ENCODE data around the gene DGUOK.
"Not testable (repeated sequence)": the region's sequence is repeated elsewhere in the genome, so short reads cannot be mapped to it uniquely, and the experiment has no call there.

DGUOK gene

GRCh38 chr2:73922681-73923080 is 4.0 kb upstream of the DGUOK start:
- peak; percentile 29 for DNase-seq

GRCh38 chr2:73925033-73925704 is 1.5 kb upstream of the DGUOK start:
- no peak for DNase-seq

GRCh38 chr2:73925853-73926492 is 707 bp upstream of the DGUOK start:
- peak; percentile 62 for DNase-seq

- DNase-seq = no peak
These were observed 664 bp downstream of the DGUOK start for GRCh38 chr2:73927344-73927743.

- no peak for DNase-seq
These were observed 2.3 kb downstream of the DGUOK start for GRCh38 chr2:73928963-73929347.

- DNase-seq = no peak
These were observed 3.7 kb downstream of the DGUOK start for GRCh38 chr2:73930386-73930785.

- no peak for DNase-seq
These were observed 5.1 kb downstream of the DGUOK start for GRCh38 chr2:73931531-73932500.

- peak; percentile 75 for DNase-seq
These were observed 6.5 kb downstream of the DGUOK start for GRCh38 chr2:73933194-73933593.

GRCh38 chr2:73935641-73936040 is 9.0 kb downstream of the DGUOK start:
- no peak for DNase-seq

GRCh38 chr2:73937103-73937885 is 10.6 kb downstream of the DGUOK start:
- DNase-seq = no peak

GRCh38 chr2:73937899-73938298 is 11.2 kb downstream of the DGUOK start:
- DNase-seq = no peak

- DNase-seq = no peak
These were observed 12.2 kb downstream of the DGUOK start for GRCh38 chr2:73938718-73939352.

GRCh38 chr2:73939419-73939818 is 12.7 kb downstream of the DGUOK start:
- DNase-seq = no peak

GRCh38 chr2:73940066-73940465 is 13.4 kb downstream of the DGUOK start:
- not testable (repeated sequence) for DNase-seq

- no peak for DNase-seq
These were observed 16.0 kb downstream of the DGUOK start for GRCh38 chr2:73942664-73943063.

- DNase-seq = no peak
These were observed 18.0 kb downstream of the DGUOK start for GRCh38 chr2:73944714-73945113.

- no peak for DNase-seq
These were observed 19.5 kb downstream of the DGUOK start for GRCh38 chr2:73946215-73946614.

- no peak for DNase-seq
These were observed 20.0 kb downstream of the DGUOK start for GRCh38 chr2:73946666-73947065.

- DNase-seq = no peak
These were observed 20.8 kb downstream of the DGUOK start for GRCh38 chr2:73947412-73948018.

GRCh38 chr2:73949802-73950201 is 23.1 kb downstream of the DGUOK start:
- DNase-seq = no peak

GRCh38 chr2:73952499-73953446 is 26.1 kb downstream of the DGUOK start:
- DNase-seq = no peak
